AG08395 (cell line): ENCODE measurements around the gene FMNL3.

Source experiments
- DNase-seq: peaks from one replicate; pipeline ENCODE4 v3.0.0; 2012; ENCODE audit warnings: mixed read lengths, low spot score

Gene FMNL3

GRCh38 chr12:49649445-49649844 lies 57.8 kb downstream of the FMNL3 start:
- no peak for DNase-seq

GRCh38 chr12:49648712-49649003 lies 58.5 kb downstream of the FMNL3 start:
- DNase-seq = no peak

GRCh38 chr12:49647827-49648711 lies 59.1 kb downstream of the FMNL3 start:
- DNase-seq = no peak

GRCh38 chr12:49646871-49647654 lies 60.1 kb downstream of the FMNL3 start:
- DNase-seq = no peak

- DNase-seq = no peak
Observed at GRCh38 chr12:49646331-49646830, 60.8 kb downstream of the FMNL3 start.

GRCh38 chr12:49645146-49646039 lies 61.8 kb downstream of the FMNL3 start:
- no peak for DNase-seq

- DNase-seq = peak; percentile 94
Observed at GRCh38 chr12:49644620-49644994, 62.6 kb downstream of the FMNL3 start.

GRCh38 chr12:49643961-49644619 lies 63.1 kb downstream of the FMNL3 start:
- no peak for DNase-seq

- no peak for DNase-seq
Observed at GRCh38 chr12:49643135-49643534, 64.1 kb downstream of the FMNL3 start.

GRCh38 chr12:49642370-49642802 lies 64.8 kb downstream of the FMNL3 start:
- DNase-seq = no peak

GRCh38 chr12:49641748-49642369 lies 65.3 kb downstream of the FMNL3 start:
- no peak for DNase-seq

- peak; percentile 83 for DNase-seq
Observed at GRCh38 chr12:49636979-49637755, 70.0 kb downstream of the FMNL3 start.

GRCh38 chr12:49636574-49636973 lies 70.6 kb downstream of the FMNL3 start:
- DNase-seq = no peak

GRCh38 chr12:49635656-49636055 lies 71.5 kb downstream of the FMNL3 start:
- no peak for DNase-seq

GRCh38 chr12:49635036-49635435 lies 72.2 kb downstream of the FMNL3 start:
- no peak for DNase-seq

- DNase-seq = no peak
Observed at GRCh38 chr12:49633703-49634345, 73.4 kb downstream of the FMNL3 start.

- no peak for DNase-seq
Observed at GRCh38 chr12:49632986-49633702, 74.1 kb downstream of the FMNL3 start.

- DNase-seq = no peak
Observed at GRCh38 chr12:49632401-49632800, 74.8 kb downstream of the FMNL3 start.

GRCh38 chr12:49631336-49631907 lies 75.8 kb downstream of the FMNL3 start:
- DNase-seq = no peak
